ENCODE data around the gene TATDN3. TPM values are rescaled to one million over a fixed set of nuclear protein-coding genes. Genes with fewer than 3 reads are reported as not detected.
"Not testable (repeated sequence)": the region's sequence is repeated elsewhere in the genome, so short reads cannot be mapped to it uniquely, and the experiment has no call there.

TATDN3 gene
- total RNA-seq, 1 experiment from 2014 or later: 17.3 TPM

DNA sequence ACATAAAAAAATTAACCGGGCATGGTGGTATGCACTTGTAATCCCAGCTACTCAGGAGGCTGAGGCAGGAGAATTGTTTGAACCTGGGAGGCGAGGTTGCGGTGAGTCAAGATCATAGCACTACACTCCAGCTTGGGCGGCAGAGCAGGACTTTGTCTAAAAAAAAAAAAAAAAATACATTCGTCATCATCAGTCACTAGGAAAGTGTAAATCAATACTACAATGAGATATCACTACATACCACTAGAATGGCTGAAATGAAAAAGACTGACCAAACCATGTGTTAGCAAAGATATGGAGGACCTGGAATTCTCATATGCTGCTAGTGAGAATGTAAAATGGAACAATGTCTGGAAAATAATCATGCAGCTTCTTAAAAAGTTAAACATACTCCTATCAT, 46.5 kb downstream of the TATDN3 start:
- POLR2A ChIA-PET (ENCODE audit: low non-redundant PET): no interaction called here
- no TSS peak for BruUV-seq (replicated peaks)

GRCh38 chr1:212844521-212844920, 52.8 kb downstream of the TATDN3 start:
- H3K36me3 ChIP-seq (ENCODE audit: insufficient read depth, low read length, poor library complexity, severe bottlenecking); H3K9me3 ChIP-seq (ENCODE audit: low read depth, low read length, poor library complexity, severe bottlenecking); CTCF ChIA-PET; H3K4me3 ChIP-seq (ENCODE audit: low read depth, low read length, poor library complexity, severe bottlenecking); H3K4me1 ChIP-seq (ENCODE audit: insufficient read depth, low read length, poor library complexity, severe bottlenecking); H3K27ac ChIP-seq (ENCODE audit: low read depth, low read length, poor library complexity, severe bottlenecking); BruUV-seq (replicated peaks); H3K27me3 ChIP-seq (replicated peaks; ENCODE audit: insufficient read depth, low read depth, low read length, poor library complexity); intact Hi-C loops (cut with micrococcal nuclease; ENCODE audit: unreplicated experiment); DNase-seq (ENCODE audit: low spot score); POLR2A ChIA-PET (ENCODE audit: low non-redundant PET): not testable (repeated sequence)

More for the DNA sequence above, 46.5 kb downstream of the TATDN3 start:
- Histone ChIP-seq H3K4me1 (ENCODE audit: insufficient read depth, low read length, poor library complexity, severe bottlenecking) (no peaks in the 10 kb centered on the region), H3K27ac (ENCODE audit: low read depth, low read length, poor library complexity, severe bottlenecking) (no peak overlapping the region), H3K4me3 (ENCODE audit: low read depth, low read length, poor library complexity, severe bottlenecking) (no peak overlapping the region), H3K27me3 (replicated peaks; ENCODE audit: insufficient read depth, low read depth, low read length, poor library complexity) (no peaks in the 10 kb centered on the region), H3K9me3 (ENCODE audit: low read depth, low read length, poor library complexity, severe bottlenecking) (no peaks in the 10 kb centered on the region), H3K36me3 (ENCODE audit: insufficient read depth, low read length, poor library complexity, severe bottlenecking) (no peaks in the 10 kb centered on the region)
- intact Hi-C loops (cut with micrococcal nuclease; ENCODE audit: unreplicated experiment): no loop called here
- no peak for DNase-seq (ENCODE audit: low spot score)
- CTCF ChIA-PET: no interaction called here
- TF ChIP-seq EZH2 (IDR thresholded peaks at IDR 0.05; ENCODE audit: borderline replicate concordance, low read depth, low read length, poor library complexity, severe bottlenecking) (no peak), CTCF (conservative IDR thresholded peaks at IDR 0.05; ENCODE audit: low read depth, low read length) (no peak)

DNA sequence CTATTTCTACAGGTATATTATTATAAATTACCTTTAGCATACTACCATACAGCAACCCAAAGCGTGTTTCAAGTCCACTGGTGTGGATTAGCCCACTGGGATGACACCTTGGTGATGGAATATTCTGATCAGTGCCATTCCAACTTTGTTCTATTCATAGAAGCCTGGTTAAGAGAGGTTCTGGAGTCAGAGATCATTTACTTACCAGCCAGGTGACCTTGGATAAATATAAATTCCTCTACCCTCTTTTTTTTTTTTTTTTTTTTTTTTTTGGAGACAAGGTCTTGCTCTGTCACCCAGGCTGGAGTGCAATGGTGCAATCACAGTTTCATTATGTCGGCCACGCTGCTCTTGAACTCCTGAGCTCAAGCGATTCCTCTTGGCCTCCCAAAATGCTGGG, 55.9 kb downstream of the TATDN3 start, which contains the start of gene SPATA45:
Gene SPATA45 (minus strand): TSS at position 101 of the 400 bp plus-strand sequence. CDS start 11,500 bp downstream, outside the sequence.
- POLR2A ChIA-PET (ENCODE audit: low non-redundant PET): no interaction called here
- Histone ChIP-seq H3K36me3 (ENCODE audit: insufficient read depth, low read length, poor library complexity, severe bottlenecking) (no peaks in the 10 kb centered on the region), H3K4me3 (ENCODE audit: low read depth, low read length, poor library complexity, severe bottlenecking) (no peak within 1 kb of the TSS), H3K9me3 (ENCODE audit: low read depth, low read length, poor library complexity, severe bottlenecking) (no peaks in the 10 kb centered on the region), H3K27me3 (replicated peaks; ENCODE audit: insufficient read depth, low read depth, low read length, poor library complexity) (no peaks in the 10 kb centered on the region), H3K27ac (ENCODE audit: low read depth, low read length, poor library complexity, severe bottlenecking) (no peak within 1 kb of the TSS), H3K4me1 (ENCODE audit: insufficient read depth, low read length, poor library complexity, severe bottlenecking) (no peaks in the 10 kb centered on the region)
- CTCF ChIA-PET: no interaction called here
- DNase-seq (ENCODE audit: low spot score): no peak
- TF ChIP-seq CTCF (conservative IDR thresholded peaks at IDR 0.05; ENCODE audit: low read depth, low read length) (no peak), EZH2 (IDR thresholded peaks at IDR 0.05; ENCODE audit: borderline replicate concordance, low read depth, low read length, poor library complexity, severe bottlenecking) (no peak)
- intact Hi-C loops (cut with micrococcal nuclease; ENCODE audit: unreplicated experiment): no loop called here
- BruUV-seq (replicated peaks): no TSS peak

DNA sequence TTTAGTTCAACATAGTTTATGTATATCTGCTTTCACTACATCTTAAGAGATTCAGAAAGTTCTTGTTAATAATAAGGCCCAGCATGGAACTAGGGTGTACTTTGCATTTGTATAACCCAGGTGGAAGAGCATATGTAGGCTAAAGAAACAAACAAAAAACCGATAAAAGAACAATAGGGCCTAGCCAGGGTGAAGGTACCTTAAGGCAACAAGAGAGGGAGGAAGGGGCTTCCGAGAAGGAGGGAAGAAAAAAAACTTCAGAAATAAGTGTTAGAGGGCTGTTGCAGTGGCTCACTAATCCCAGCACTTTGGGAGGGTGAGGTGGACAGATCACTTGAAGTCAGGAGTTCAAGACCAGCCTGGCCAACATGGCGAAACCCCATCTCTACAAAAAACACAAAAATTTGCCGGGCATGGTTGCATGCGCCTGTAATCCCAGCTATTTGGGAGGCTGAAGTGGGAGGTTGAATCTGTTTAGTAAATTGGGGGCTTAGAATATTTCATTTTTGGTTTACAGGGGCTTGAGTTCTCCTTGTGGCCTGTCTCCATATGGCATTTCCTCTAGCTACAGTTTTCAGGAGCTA, 60.5 kb downstream of the TATDN3 start:
- ChIA-PET POLR2A (ENCODE audit: low non-redundant PET) (no interaction called here), CTCF (no interaction called here)
- Histone ChIP-seq H3K9me3 (ENCODE audit: low read depth, low read length, poor library complexity, severe bottlenecking) (no peaks in the 10 kb centered on the region), H3K4me3 (ENCODE audit: low read depth, low read length, poor library complexity, severe bottlenecking) (no peak overlapping the region), H3K36me3 (ENCODE audit: insufficient read depth, low read length, poor library complexity, severe bottlenecking) (no peaks in the 10 kb centered on the region), H3K27me3 (replicated peaks; ENCODE audit: insufficient read depth, low read depth, low read length, poor library complexity) (no peaks in the 10 kb centered on the region), H3K4me1 (ENCODE audit: insufficient read depth, low read length, poor library complexity, severe bottlenecking) (no peaks in the 10 kb centered on the region), H3K27ac (ENCODE audit: low read depth, low read length, poor library complexity, severe bottlenecking) (no peak overlapping the region)
- DNase-seq (ENCODE audit: low spot score): no peak
- BruUV-seq (replicated peaks): no TSS peak
- no peak for TF ChIP-seq CTCF (conservative IDR thresholded peaks at IDR 0.05; ENCODE audit: low read depth, low read length)
- no peak for TF ChIP-seq EZH2 (IDR thresholded peaks at IDR 0.05; ENCODE audit: borderline replicate concordance, low read depth, low read length, poor library complexity, severe bottlenecking)
- intact Hi-C loops (cut with micrococcal nuclease; ENCODE audit: unreplicated experiment): no loop called here

Data from A673 (cell line).